GM23338 (cell line): ENCODE data around the gene DOP1A.

ENCODE experiments used
- EZH2 ChIP-seq: fragments of 200-600 bp; sonication (generic); IDR thresholded peaks from one replicate; pipeline ENCODE4 v1.8.0; 2017; ENCODE audit warnings: antibody characterized with exemption, mild to moderate bottlenecking, low read depth; ENCODE audit not compliant: unreplicated experiment
- EZH2phosphoT487 ChIP-seq: fragments of 200-600 bp; sonication (generic); IDR thresholded peaks from one replicate; pipeline ENCODE4 v1.8.1; 2018; ENCODE audit warnings: antibody characterized with exemption; ENCODE audit not compliant: unreplicated experiment
- JUNB ChIP-seq: IDR thresholded peaks from one replicate; pipeline ENCODE4 v1.6.1; 2016; ENCODE audit warnings: antibody characterized with exemption; ENCODE audit not compliant: unreplicated experiment
- POLR2AphosphoS5 ChIP-seq: IDR thresholded peaks from 2 replicates; pipeline ENCODE4 v1.6.1; 2016; ENCODE audit warnings: antibody characterized with exemption, low read depth
- STAT1 ChIP-seq: IDR thresholded peaks from one replicate; pipeline ENCODE4 v1.6.1; 2016; ENCODE audit warnings: antibody characterized with exemption; ENCODE audit not compliant: unreplicated experiment
- ZNF114 ChIP-seq: fragments of 250-450 bp; sonication (Bioruptor Pico); IDR thresholded peaks from 2 replicates; pipeline ENCODE4 v1.5.0; 2020; ENCODE audit warnings: mild to moderate bottlenecking, moderate library complexity
- TF ChIP-seq, protein P1 (sequence below), 2 experiments: fragments of 200-600 bp in 1 of 2; sonication (generic) in 1 of 2; conservative IDR thresholded peaks; 2 replicates each; pipeline versions ENCODE4 v1.5.1 to v1.6.1; 2016 to 2017; ENCODE audit warnings: antibody characterized with exemption in 2 of 2, low read depth in 2 of 2, mild to moderate bottlenecking in 2 of 2, moderate library complexity in 1 of 2
- TF ChIP-seq, protein P2 (sequence below): IDR thresholded peaks from one replicate; pipeline ENCODE4 v1.6.1; 2018; ENCODE audit warnings: antibody characterized with exemption; ENCODE audit not compliant: unreplicated experiment

DNA sequence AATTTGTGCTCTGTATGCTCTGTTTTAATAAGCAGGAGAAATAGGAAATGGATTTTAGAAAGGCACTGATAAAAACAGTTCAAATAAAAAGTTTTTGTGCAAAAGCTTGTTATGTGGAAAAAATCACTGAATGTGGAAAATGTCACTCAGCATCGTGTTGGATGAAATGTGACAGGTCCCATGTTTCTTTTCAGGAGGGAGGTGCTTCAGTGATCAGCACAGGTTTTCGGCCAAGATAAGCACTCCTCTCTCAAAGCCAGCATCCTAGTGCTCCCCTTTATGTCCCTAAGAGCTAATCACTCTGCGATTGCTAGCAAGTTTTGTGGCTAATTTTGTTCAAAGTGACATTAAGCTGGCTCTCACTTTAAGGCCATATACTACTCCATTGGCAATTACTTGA is 13.8 kb upstream of the DOP1A start:
- no peak for TF ChIP-seq EZH2
- TF ChIP-seq, protein P1, sequence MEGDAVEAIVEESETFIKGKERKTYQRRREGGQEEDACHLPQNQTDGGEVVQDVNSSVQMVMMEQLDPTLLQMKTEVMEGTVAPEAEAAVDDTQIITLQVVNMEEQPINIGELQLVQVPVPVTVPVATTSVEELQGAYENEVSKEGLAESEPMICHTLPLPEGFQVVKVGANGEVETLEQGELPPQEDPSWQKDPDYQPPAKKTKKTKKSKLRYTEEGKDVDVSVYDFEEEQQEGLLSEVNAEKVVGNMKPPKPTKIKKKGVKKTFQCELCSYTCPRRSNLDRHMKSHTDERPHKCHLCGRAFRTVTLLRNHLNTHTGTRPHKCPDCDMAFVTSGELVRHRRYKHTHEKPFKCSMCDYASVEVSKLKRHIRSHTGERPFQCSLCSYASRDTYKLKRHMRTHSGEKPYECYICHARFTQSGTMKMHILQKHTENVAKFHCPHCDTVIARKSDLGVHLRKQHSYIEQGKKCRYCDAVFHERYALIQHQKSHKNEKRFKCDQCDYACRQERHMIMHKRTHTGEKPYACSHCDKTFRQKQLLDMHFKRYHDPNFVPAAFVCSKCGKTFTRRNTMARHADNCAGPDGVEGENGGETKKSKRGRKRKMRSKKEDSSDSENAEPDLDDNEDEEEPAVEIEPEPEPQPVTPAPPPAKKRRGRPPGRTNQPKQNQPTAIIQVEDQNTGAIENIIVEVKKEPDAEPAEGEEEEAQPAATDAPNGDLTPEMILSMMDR (conservative IDR thresholded peaks at IDR 0.05; ENCODE audit: low read depth in 2 of 2): no peak
- TF ChIP-seq, protein P2, sequence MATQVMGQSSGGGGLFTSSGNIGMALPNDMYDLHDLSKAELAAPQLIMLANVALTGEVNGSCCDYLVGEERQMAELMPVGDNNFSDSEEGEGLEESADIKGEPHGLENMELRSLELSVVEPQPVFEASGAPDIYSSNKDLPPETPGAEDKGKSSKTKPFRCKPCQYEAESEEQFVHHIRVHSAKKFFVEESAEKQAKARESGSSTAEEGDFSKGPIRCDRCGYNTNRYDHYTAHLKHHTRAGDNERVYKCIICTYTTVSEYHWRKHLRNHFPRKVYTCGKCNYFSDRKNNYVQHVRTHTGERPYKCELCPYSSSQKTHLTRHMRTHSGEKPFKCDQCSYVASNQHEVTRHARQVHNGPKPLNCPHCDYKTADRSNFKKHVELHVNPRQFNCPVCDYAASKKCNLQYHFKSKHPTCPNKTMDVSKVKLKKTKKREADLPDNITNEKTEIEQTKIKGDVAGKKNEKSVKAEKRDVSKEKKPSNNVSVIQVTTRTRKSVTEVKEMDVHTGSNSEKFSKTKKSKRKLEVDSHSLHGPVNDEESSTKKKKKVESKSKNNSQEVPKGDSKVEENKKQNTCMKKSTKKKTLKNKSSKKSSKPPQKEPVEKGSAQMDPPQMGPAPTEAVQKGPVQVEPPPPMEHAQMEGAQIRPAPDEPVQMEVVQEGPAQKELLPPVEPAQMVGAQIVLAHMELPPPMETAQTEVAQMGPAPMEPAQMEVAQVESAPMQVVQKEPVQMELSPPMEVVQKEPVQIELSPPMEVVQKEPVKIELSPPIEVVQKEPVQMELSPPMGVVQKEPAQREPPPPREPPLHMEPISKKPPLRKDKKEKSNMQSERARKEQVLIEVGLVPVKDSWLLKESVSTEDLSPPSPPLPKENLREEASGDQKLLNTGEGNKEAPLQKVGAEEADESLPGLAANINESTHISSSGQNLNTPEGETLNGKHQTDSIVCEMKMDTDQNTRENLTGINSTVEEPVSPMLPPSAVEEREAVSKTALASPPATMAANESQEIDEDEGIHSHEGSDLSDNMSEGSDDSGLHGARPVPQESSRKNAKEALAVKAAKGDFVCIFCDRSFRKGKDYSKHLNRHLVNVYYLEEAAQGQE: no peak
- no peak for TF ChIP-seq EZH2phosphoT487
- TF ChIP-seq POLR2AphosphoS5: no peak
- no peak for TF ChIP-seq ZNF114 (CRISPR knock-in tag)
- TF ChIP-seq JUNB: no peak
- TF ChIP-seq STAT1: no peak
